ENCODE measurements around the gene ZFYVE27.
"Not testable (repeated sequence)": the region's sequence is repeated elsewhere in the genome, so short reads cannot be mapped to it uniquely, and the experiment has no call there.

The ZFYVE27 gene

GRCh38 chr10:97736902-97737769, at the start of gene ZFYVE27:
Gene ZFYVE27 (plus strand): TSS chr10:97737128. CDS start chr10:97738478, 1,350 bp downstream.
- DNase-seq, result peak; percentile 97

GRCh38 chr10:97687785-97688781, 48.8 kb upstream of the ZFYVE27 start:
- no peak for DNase-seq

- DNase-seq, result no peak
These were observed 47.3 kb upstream of the ZFYVE27 start for GRCh38 chr10:97689559-97690020.

- DNase-seq, result no peak
These were observed 46.8 kb upstream of the ZFYVE27 start for GRCh38 chr10:97690133-97690532.

- DNase-seq, result not testable (repeated sequence)
These were observed 38.8 kb upstream of the ZFYVE27 start for GRCh38 chr10:97698072-97698655.

GRCh38 chr10:97701438-97702069, 35.4 kb upstream of the ZFYVE27 start:
- DNase-seq, result peak; percentile 67

GRCh38 chr10:97703398-97704067, 33.4 kb upstream of the ZFYVE27 start:
- no peak for DNase-seq

- DNase-seq, result no peak
These were observed 32.6 kb upstream of the ZFYVE27 start for GRCh38 chr10:97704341-97704740.

GRCh38 chr10:97705006-97705670, 31.8 kb upstream of the ZFYVE27 start:
- DNase-seq, result no peak

- DNase-seq, result no peak
These were observed 29.6 kb upstream of the ZFYVE27 start for GRCh38 chr10:97707134-97707861.

- no peak for DNase-seq
These were observed 28.8 kb upstream of the ZFYVE27 start for GRCh38 chr10:97708167-97708566.

GRCh38 chr10:97708976-97709946, 27.7 kb upstream of the ZFYVE27 start:
- DNase-seq, result peak; percentile 91

- DNase-seq, result no peak
These were observed 25.0 kb upstream of the ZFYVE27 start for GRCh38 chr10:97711640-97712572.

- peak; percentile 95 for DNase-seq
These were observed 23.5 kb upstream of the ZFYVE27 start, which contains the start of gene MARVELD1 for GRCh38 chr10:97713339-97713825. Gene MARVELD1 (plus strand): TSS chr10:97713730. CDS start chr10:97713877, 147 bp downstream.

- peak; percentile 80 for DNase-seq
These were observed 23.0 kb upstream of the ZFYVE27 start for GRCh38 chr10:97713826-97714400.

- peak; percentile 90 for DNase-seq
These were observed 22.3 kb upstream of the ZFYVE27 start for GRCh38 chr10:97714401-97715258.

All from right hindlimb (tissue), 1 donor.